Spleen (tissue), 11 donors: Measurements from ENCODE around the gene CFAP119. TPM values are rescaled to one million over a fixed set of nuclear protein-coding genes. Genes with fewer than 3 reads are reported as not detected.

Experiments used
- DNase-seq: peaks from one replicate; pipeline ENCODE4 v3.0.0-alpha.2; 2020
- H3K27ac ChIP-seq, 8 donors: fragments of 200-600 bp; sonication (generic) in 7 of 8; 1 replicate in 4 of 8; 2 replicates in 4 of 8; pipeline versions ENCODE4 v1.5.0 to v1.8.0; 2016 to 2021; ENCODE audit warnings: inconsistent platforms in 4 of 8, mild to moderate bottlenecking in 4 of 8, moderate library complexity in 1 of 8
- H3K27me3 ChIP-seq, 7 donors: fragments of 200-600 bp; sonication (generic) in 6 of 7; replicated peaks in 1 of 7; 1 replicate in 4 of 7; 2 replicates in 3 of 7; pipeline versions ENCODE4 v1.5.0 to v1.8.0; 2016 to 2021; ENCODE audit warnings: inconsistent platforms in 3 of 7, mild to moderate bottlenecking in 1 of 7
- H3K36me3 ChIP-seq, 6 donors: fragments of 200-600 bp; sonication (generic) in 5 of 6; 1 replicate in 4 of 6; 2 replicates in 2 of 6; pipeline versions ENCODE4 v1.5.0 to v1.8.0; 2016 to 2021; ENCODE audit warnings: inconsistent platforms in 2 of 6
- H3K4me1 ChIP-seq, 6 donors: fragments of 200-600 bp; sonication (generic) in 5 of 6; 1 replicate in 3 of 6; 2 replicates in 3 of 6; pipeline versions ENCODE4 v1.5.0 to v1.8.0; 2016 to 2021; ENCODE audit warnings: inconsistent platforms in 3 of 6
- H3K4me3 ChIP-seq, 8 donors: fragments of 200-600 bp; sonication (generic) in 7 of 8; 1 replicate in 4 of 8; 2 replicates in 4 of 8; pipeline versions ENCODE4 v1.5.0 to v1.8.0; 2016 to 2021; ENCODE audit warnings: inconsistent platforms in 4 of 8, mild to moderate bottlenecking in 4 of 8, moderate library complexity in 2 of 8
- H3K9me3 ChIP-seq, 8 donors: fragments of 200-600 bp; sonication (generic) in 7 of 8; 1 replicate in 4 of 8; 2 replicates in 4 of 8; pipeline versions ENCODE4 v1.5.0 to v1.8.0; 2016 to 2021; ENCODE audit warnings: inconsistent platforms in 4 of 8
- CTCF ChIP-seq, 11 experiments: fragments of 200-600 bp in 7 of 11; fragments of 450-650 bp in 4 of 11; sonication (generic) in 4 of 11; IDR thresholded peaks in 8 of 11; conservative IDR thresholded peaks in 3 of 11; 1 replicate in 7 of 11; 2 replicates in 4 of 11; pipeline versions ENCODE4 v1.4.0 to v1.8.0; 2016 to 2021; ENCODE audit warnings: antibody characterized with exemption in 11 of 11, inconsistent platforms in 4 of 11, mild to moderate bottlenecking in 1 of 11
- POLR2A ChIP-seq, 3 donors: fragments of 450-650 bp; IDR thresholded peaks; one replicate each; pipeline ENCODE4 v1.5.1; 2017; ENCODE audit warnings: antibody characterized with exemption in 3 of 3, mild to moderate bottlenecking in 1 of 3
- POLR2AphosphoS5 ChIP-seq, 3 donors: sonication (generic); formaldehyde crosslinking; IDR thresholded peaks; one replicate each; pipeline ENCODE4 v1.5.1; 2017; ENCODE audit warnings: antibody characterized with exemption in 3 of 3
- WGBS, 5 donors: extraction: QIAGEN DNeasy Blood & Tissue Kit in 3 of 5; methylation state at CpG; one replicate each; pipeline versions ENCODE4 v1.1.5 to v1.1.7; 2013 to 2018; 5-methylcytosine and 5-hydroxymethylcytosine counted together
- intact Hi-C: fragments of 100-400 bp; cut with DNase I; formaldehyde crosslinking; loops from one replicate; pipeline ENCODE4 v1.15.0; 2023; ENCODE audit warnings: low total_unique reads
- polyA plus RNA-seq, 3 donors: library from polyadenylated mRNA; stranded (reverse); fragments of 200-250 nt; gene quantifications; one replicate each; pipeline ENCODE4 v1.2.1, GENCODE V29; 2013
- total RNA-seq, 7 donors: library from RNA; depleted of rRNA in 3 of 7; stranded (reverse); fragments of >200 nt in 3 of 7; fragmentation: NEBNext Ultra II Directional in 4 of 7; extraction: Animal tissue kit (Norgen Biotek cat#: 25700) in 4 of 7; gene quantifications; one replicate each; pipeline versions ENCODE4 v1.1.0 to v1.2.1, GENCODE V29; 2016 to 2021
- donor health status: healthy with polysubstance abuse.
- donor health status: DM: no; HTN: no; CAD: no; lungs with moderate emphysema.
- donor health status: DM: no; HTN: no; CAD: no.
- donor health status: Bipolar disorder and iron deficiency.
- donor health status: healthy.
- donor health status: DM: no; HTN: no; CAD: no.
- donor health status: DM: yes; HTN: yes; CAD: no.

The CFAP119 gene
- total and polyA plus RNA-seq, 10 donors = 3.1 to 15.5 (median 4.5) TPM

GRCh38 chr16:30764816-30765465 lies 3.1 kb upstream of the CFAP119 start:
- Histone ChIP-seq H3K9me3 (no peaks in the 10 kb centered on the region), H3K4me1 (peaks cover 20 to 80% (median 61%) of the 10 kb centered on the region in 6 donors), H3K27ac (no peak overlapping the region), H3K36me3 (peaks cover 5 to 71% (median 68%) of the 10 kb centered on the region in 6 donors), H3K4me3 (no peak overlapping the region), H3K27me3 (no peaks in the 10 kb centered on the region)
- DNase-seq = no peak
- WGBS, 5 donors = 93 to 98% (median 95%) methylated on average over 10 to 12 of the region's 12 CpGs
- TF ChIP-seq POLR2A (IDR thresholded peaks at IDR 0.05) (no peak), CTCF (IDR thresholded peaks at IDR 0.05 in 8 of 11, conservative IDR thresholded peaks at IDR 0.05 in 3 of 11) (no peak), POLR2AphosphoS5 (IDR thresholded peaks at IDR 0.05) (no peak)
- intact Hi-C loops = no loop called here

DNA sequence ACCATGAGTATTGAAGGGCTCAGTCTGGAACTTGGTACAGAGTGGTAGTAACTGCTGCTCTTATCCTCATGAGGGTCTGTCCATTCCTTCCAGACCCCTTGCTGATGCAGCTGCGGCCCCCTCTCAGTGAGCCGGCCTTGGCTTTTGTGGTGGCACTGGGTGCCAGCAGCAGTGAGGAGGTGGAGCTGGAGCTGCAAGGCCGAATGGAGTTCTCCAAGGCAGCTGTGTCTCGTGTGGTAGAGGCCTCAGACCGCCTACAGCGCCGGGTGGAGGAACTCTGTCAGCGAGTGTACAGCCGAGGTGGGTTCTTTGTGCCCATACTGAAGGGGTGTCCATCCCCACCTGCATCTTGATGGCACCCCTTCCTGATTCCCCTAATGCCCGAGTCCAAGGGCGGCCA lies 2.2 kb upstream of the CFAP119 start:
- 90 to 98% (median 92%) methylated on average over 7 to 11 of the region's 11 CpGs for WGBS, 5 donors
- no peaks in the 10 kb centered on the region for H3K27me3 ChIP-seq
- TF ChIP-seq CTCF (IDR thresholded peaks at IDR 0.05 in 8 of 11, conservative IDR thresholded peaks at IDR 0.05 in 3 of 11) = no peak

DNA sequence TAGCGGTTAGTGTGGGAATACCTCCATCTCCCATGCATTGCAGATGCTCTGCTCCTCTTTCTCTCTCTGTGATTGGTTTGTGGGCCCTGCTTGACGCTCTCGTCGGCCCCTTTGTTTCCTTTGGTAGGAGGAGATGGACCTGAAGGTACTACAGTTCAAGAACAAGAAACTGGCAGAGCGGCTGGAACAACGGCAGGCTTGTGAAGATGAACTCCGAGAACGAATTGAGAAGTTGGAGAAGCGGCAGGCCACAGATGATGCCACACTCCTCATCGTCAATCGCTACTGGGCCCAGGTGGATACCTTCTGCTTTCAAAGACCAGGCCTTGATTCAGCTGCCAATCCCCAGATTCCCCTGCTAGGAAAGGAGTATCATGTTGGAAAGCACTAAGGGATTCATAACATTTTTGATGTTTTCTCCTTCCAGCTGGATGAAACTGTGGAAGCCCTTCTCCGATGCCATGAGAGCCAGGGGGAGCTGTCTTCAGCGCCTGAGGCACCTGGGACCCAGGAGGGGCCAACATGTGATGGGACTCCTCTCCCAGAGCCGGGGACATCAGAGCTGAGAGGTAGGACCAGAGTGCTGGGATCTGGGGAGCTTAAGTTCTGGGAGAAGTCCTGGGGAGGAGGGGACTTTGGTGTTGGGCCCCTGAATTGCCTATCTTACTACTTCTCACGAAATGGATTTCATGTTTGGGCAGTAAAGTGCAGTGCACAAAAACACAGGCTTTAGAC lies 1.3 kb upstream of the CFAP119 start:
- Histone ChIP-seq H3K36me3 (peaks cover 0 to 61% (median 50%) of the 10 kb centered on the region in 6 donors), H3K27me3 (no peaks in the 10 kb centered on the region), H3K4me1 (peaks cover 25 to 81% (median 62%) of the 10 kb centered on the region in 6 donors), H3K4me3 (peak overlapping the region; percentile 74 to 99 (median 96)), H3K27ac (peak overlapping the region in 7 of 8 donors; percentile 85 to 95 (median 93)), H3K9me3 (no peaks in the 10 kb centered on the region)
- TF ChIP-seq POLR2A (IDR thresholded peaks at IDR 0.05) (no peak), POLR2AphosphoS5 (IDR thresholded peaks at IDR 0.05) (no peak), CTCF (IDR thresholded peaks at IDR 0.05 in 8 of 11, conservative IDR thresholded peaks at IDR 0.05 in 3 of 11) (no peak)
- DNase-seq = peak; percentile 47
- WGBS, 5 donors = 68 to 81% (median 73%) methylated on average over 13 to 15 of the region's 15 CpGs
- intact Hi-C loops = no loop called here

More for the DNA sequence above, 2.2 kb upstream of the CFAP119 start:
- intact Hi-C loops = no loop called here
- Histone ChIP-seq H3K9me3 (no peaks in the 10 kb centered on the region), H3K4me1 (peaks cover 23 to 82% (median 65%) of the 10 kb centered on the region in 6 donors), H3K36me3 (peaks cover 0 to 62% (median 59%) of the 10 kb centered on the region in 6 donors), H3K27ac (no peak overlapping the region), H3K4me3 (peak overlapping the region in 1 of 8 donors; percentile 94)
- DNase-seq = peak; percentile 71

- peaks cover 0 to 61% (median 41%) of the 10 kb centered on the region in 6 donors for H3K36me3 ChIP-seq
- H3K4me3 ChIP-seq = peak overlapping the region; percentile 74 to 99 (median 96)
- no peaks in the 10 kb centered on the region for H3K27me3 ChIP-seq
- intact Hi-C loops = no loop called here
- peaks cover 25 to 68% (median 52%) of the 10 kb centered on the region in 6 donors for H3K4me1 ChIP-seq
- peak overlapping the region in 7 of 8 donors; percentile 83 to 95 (median 93) for H3K27ac ChIP-seq
- 0 to 1% (median 0%) methylated on average over 8 to 64 of the region's 64 CpGs for WGBS, 5 donors
- H3K9me3 ChIP-seq = no peaks in the 10 kb centered on the region
- TF ChIP-seq CTCF (IDR thresholded peaks at IDR 0.05 in 8 of 11, conservative IDR thresholded peaks at IDR 0.05 in 3 of 11) (no peak), POLR2A (IDR thresholded peaks at IDR 0.05) (no peak), POLR2AphosphoS5 (IDR thresholded peaks at IDR 0.05) (no peak)
- DNase-seq = peak; percentile 85
These were observed 385 bp downstream of the CFAP119 start for GRCh38 chr16:30761427-30761927.
